NCI-H1105 treated with DMSO at 0.1 percent for 48 hours (cell line): Measurements from ENCODE around the gene GDF7.

Source experiments
- DNase-seq: peaks from one replicate; lab custom pipeline; 2025; lab: John Stamatoyannopoulos, UW

The GDF7 gene

DNA sequence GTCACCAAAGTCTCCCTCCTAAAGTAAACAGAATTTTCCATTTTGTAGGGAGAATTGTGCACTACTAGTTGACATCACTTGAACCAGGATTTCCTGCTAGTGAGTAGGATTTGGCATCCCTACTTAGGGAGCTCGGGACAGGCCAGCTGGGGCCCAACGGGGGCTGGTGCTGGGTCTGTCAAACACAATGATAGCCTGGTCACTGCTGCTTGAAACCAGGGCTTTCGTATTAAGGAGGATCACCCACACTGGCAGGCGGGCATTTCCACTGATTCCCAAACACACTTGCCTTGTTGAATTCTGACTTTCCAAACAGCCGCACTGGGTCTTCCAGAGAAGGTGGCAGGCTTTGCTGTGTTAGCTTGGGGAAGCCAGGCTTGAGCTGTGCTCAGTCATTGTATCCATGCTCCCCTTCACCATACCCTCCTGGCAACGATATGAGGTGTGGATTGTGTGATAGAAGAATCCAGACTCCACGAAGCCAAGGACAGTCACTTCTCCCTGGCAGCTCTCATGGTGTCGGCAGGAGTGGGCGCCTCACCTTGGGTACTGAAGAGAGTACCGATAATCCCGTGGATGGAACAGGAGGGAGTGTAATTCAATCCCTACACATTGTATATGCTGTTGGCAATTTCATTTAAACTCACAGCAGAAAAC is 7.5 kb downstream of the GDF7 start:
- DNase-seq = no peak

DNA sequence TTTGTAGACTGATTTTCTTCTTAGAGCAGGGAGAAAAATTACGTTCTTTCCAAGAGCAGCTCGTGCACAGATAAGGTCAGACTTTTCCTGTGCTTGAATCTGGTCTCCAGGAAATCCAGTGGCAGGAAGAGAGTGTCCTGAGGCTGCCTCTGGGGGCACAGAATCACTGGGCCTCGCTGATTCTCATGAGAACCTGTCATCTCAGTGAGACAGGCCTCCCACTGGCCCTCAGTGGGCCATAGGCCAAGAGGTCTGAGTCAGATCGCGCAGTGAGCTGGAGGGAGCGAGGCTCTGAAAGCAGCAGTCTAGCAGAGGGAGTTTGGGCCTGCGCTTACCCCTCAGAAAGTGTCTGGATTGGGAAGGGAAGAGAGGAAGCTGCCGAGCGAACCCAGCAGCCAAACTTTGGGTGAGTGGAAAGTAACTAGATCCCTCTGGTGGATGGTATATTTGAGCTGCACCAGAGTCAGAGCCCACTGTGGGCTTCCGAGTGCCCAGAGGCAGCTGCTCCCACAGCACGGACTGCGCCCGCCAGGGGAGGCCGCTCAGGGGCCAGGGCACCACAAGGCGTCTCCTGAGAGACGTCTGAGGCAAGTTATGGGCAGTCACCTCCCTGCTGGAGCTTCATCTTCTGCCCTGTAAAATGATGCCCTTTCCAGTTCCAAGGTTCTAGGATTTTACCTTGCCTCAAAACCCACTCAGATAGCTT is 8.2 kb downstream of the GDF7 start:
- no peak for DNase-seq

DNA sequence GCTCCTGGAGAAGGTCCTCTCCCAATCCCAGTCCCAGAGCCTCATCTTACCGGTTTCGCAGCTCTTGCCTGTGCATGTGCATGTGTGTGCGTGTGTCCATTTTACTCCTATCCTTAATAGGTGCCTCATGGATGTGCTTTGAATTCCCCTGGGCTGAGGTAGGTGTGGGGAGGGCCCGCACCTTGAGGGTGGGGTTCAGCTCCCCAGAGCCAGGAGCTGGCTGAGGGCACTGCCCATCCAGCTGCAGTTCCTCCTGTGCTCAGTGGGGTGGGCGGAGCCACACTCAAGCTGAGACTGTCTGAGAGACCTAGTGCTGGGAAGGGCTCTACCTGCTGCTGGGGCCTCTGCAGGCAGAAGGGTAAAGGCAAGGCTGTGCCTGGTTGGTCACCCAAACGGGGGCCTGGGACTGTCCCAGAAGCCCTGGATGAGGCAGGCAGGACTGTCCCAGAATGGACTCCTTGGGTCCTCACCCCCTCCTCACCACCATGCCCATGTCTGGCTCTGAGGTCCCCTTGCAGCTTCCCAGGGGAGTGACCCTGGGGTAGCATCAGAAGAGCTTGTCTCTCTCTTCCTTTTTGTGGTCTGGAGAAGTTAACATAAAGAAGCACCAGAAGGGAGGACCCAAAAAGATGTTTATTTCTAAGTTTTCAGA is 8.9 kb downstream of the GDF7 start:
- no peak for DNase-seq

GRCh38 chr2:20676353-20677215 is 9.6 kb downstream of the GDF7 start:
- no peak for DNase-seq

GRCh38 chr2:20677301-20678085 is 10.5 kb downstream of the GDF7 start:
- no peak for DNase-seq

- DNase-seq = no peak
These were observed 11.1 kb downstream of the GDF7 start for GRCh38 chr2:20678086-20678395.

DNA sequence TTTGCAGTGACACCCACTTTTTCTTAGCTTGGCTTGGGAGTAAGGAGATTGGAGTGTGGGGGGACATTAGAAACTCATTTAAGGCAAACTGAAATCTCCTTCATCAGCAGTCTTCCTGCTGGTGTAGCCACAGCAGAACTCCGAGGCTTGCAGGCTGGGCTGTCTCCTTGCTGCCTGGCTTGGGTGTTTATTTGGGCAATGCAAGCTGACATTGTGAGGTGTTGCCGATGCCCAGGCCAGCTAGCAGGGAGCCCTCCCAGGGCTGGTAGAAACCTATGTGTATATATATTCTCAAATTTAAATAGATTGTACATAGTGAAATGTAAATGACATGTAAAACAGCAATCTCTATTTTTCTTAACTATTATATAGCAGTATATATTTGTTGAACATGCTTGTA is 11.8 kb downstream of the GDF7 start:
- no peak for DNase-seq

DNA sequence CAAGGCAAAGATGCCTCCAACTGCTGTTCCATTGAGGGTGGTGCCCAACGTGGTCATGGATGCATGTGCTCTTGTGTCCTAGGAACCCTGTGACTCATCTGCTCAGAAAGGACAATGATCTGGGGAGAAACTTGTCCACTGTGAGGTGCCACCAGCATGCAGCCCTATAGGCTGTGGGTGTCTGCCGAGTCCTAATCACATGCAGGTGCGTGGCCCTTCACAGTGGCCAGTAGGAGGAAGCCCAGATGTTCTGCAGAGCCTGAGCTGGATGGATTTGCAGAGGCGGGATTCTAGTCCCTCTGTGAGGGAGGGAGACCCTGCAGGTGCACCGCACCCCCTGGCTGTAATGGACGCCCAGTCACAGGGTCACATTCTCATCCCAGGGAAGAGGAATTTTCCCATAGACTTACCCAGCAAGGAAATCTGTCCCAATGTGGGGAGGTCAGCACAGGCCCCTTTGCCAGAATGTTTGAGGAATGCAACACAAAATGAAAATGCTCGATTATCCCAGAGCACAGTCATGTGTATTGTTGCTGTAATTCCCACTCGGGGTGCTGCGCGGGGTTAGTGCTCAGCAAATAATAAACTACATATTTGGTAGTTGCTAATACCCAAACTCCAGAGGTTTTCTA is 13.9 kb downstream of the GDF7 start:
- DNase-seq = no peak

DNA sequence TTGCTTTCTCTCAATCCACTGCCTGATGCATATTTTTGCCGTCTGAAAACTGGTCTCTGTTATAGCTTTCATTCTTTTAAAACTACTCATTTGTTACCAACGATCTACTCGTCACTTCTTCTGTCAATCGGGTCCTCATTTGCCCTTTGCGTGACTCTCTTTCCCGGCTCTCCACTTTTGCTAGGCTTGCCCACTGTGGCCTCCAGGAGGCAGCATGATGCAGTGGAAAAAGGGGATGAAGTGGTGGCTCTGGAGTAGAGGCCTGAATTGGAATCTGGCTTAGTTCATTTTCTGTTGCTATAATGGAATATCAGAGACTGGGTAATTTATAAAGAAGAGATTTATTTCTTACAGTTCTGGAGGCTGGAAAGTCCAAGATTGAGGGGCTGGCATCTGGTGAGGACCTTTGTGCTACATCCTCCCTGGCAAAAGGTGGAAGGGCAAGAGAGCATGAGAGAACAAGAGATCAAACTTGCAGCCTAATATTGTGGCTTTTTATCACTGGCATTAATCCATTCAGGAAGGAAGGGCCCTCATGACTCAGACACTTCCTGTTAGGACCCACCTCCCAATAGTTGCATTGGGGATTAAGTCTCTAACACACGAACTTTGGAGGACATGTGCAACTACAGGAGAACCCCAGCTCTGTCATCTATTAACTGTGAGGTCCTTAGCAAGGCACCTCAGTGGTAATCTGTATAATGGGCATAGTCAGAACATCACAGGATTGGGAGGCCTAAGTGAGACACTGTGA is 15.4 kb downstream of the GDF7 start:
- no peak for DNase-seq

GRCh38 chr2:20684581-20685063 is 17.7 kb downstream of the GDF7 start:
- no peak for DNase-seq

DNA sequence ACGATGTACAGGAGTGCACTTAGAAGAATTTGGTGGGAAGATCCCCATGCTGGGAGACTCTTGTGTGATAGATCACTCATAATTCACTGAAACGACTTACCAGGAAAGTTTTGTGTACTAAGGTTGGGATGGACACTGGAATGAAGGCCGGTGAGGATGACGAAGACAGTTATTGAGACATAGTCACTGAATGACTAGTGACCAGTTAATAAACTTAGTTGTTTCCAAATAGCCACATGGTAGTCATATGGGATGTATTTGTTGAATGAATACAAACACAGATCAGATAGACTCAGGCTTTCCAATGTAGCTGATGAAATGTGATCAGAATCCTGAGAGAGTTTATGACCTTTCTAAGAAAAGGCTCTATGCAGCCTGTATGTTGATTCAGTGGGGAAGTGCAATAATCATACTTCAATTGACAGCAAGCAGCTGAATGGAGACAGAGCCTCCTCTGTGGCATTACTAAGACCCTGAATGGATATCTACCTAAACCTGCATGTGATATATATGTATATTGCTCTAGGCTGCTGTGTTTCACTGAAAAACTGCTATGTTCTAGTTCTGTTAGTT is 20.4 kb downstream of the GDF7 start:
- no peak for DNase-seq

GRCh38 chr2:20689428-20690264 is 22.7 kb downstream of the GDF7 start:
- DNase-seq = no peak

DNA sequence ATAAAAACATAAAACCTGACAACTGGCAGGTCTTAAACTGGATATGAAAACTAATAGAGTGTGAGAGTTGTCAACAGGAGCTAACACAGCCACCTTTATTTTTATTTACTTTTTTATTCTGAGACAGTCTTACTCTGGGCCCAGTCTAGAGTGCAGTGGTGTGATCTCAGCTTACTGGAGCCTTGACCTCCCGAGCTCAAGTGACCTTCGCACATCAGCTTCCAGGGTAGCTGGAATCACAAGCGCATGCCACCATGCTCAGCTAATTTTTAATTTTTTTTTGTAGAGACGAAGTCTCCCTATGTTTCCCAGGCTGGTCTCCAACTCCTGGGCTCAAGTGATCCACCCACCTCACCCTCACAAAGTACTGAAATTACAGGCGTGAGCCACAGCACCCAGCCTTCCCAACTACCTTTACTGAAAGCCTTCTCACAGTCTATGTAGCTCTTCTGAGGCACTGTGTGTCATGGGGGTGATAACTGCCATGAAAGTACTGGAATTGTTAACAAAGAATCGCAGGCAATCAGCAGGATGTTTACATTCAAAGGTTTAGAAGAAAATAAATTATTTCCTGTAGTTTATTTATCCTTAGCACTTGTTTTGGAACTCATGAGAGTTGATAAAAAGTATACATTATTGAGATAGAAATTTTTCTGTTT is 24.3 kb downstream of the GDF7 start:
- no peak for DNase-seq

DNA sequence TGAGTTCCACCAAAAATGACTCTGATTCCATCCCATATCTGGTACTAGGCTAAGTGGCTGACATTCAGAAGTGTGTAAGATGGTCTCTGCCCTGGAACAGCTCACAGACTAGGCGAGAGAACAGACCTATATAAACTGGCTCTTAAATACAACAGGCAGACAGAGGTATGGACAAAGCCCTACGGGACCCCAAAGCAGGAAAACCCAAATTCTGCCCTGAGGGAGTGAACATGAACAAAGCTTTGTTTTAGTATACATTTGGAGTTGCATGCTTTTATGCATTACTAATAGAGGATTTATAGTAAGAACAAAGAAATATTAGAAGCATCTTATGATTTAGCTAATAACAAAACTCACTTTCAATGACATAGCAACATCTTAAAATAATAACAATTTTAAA is 25.1 kb downstream of the GDF7 start:
- no peak for DNase-seq

DNA sequence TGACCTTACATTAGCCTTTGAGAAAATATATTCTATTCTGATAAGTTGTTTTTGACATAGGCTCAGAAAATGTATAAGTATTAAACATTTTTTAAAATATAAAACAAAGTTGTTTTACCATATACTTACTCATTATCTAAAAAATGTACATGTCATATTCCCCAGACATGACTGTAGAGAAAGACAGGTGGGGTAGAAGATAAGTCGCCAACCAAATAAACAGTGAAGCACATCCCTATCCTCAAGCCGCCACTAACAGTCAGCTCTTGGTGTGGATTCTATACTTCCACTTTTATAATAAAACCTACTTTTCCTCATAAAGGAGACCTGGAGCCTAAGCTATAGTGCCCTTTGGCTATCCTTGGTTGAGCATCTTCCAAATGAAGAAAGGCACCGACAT is 26.4 kb downstream of the GDF7 start:
- no peak for DNase-seq

GRCh38 chr2:20696366-20696765 is 29.4 kb downstream of the GDF7 start:
- DNase-seq = no peak

GRCh38 chr2:20697322-20697934 is 30.5 kb downstream of the GDF7 start:
- DNase-seq = no peak

GRCh38 chr2:20698916-20699613 is 32.1 kb downstream of the GDF7 start:
- DNase-seq = no peak
